ENCODE results near the gene ATP9A.
"Not testable (repeated sequence)": the region's sequence is repeated elsewhere in the genome, so short reads cannot be mapped to it uniquely, and the experiment has no call there.

The ATP9A gene

GRCh38 chr20:51790256-51790655 is 22.1 kb upstream of the ATP9A start:
- DNase-seq, result no peak

DNA sequence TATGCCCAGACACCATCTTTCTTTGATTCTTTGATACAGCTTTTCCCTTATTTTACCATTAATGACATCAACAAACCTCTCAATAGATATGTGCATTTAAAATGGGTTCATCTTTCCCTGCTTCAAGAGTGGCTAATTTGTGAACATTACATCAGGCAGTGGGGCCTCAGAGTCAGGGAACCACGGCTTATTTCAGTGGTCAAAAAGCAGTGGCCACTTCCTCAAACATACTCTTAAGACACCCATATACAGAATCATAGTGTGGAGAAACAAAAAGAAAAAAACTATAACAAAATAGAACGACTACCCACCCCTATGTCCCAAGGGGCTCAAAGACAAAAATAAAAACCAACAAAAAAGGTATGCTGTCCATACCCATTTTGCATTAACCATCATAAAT is 21.2 kb upstream of the ATP9A start:
- DNase-seq, result no peak

- no peak for DNase-seq
Measured at GRCh38 chr20:51788822-51789221, 20.6 kb upstream of the ATP9A start.

DNA sequence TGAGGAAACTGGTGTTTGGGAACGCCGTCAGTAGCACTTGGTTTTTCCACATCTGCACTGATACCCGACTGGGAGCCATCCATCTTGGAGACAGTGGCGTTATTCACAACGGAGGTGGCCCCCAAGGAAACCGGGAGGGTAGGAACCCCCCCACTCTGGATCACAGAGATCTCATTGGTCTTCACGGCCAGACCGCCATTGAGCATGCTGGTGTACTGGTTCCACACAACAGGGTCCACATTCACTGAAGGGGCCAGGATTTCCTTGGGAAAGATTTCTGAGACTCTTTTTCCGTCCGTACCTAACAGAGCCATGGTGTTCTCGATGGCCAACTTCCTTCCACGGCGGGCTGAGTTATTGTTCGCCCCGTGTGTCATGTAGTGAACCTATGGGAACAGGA is 16.1 kb upstream of the ATP9A start:
- DNase-seq, result no peak

DNA sequence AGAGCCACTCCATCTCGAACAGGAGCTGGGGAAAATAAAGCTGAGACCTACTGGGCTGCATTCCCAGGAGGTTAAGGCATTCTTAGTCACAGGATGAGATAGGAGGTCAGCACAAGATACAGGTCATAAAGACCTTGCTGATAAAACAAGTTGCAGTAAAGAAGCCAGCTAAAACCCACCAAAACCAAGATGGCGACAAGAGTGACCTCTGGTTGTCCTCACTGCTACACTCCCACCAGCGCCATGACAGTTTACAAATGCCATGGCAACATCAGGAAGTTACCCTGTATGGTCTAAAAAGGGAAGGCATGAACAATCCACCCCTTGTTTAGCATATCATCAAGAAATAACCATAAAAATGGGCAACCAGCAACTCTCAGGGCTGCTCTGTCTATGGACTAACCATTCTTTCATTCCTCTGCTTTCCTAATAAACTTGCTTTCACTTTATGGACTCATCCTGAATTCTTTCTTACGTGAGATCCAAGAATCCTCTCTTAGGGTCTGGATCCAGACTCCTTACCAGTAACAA is 10.1 kb upstream of the ATP9A start:
- DNase-seq, result not testable (repeated sequence)

GRCh38 chr20:51775241-51775640 is 7.1 kb upstream of the ATP9A start:
- DNase-seq, result no peak

- no peak for DNase-seq
Measured at GRCh38 chr20:51772236-51772635, 4.0 kb upstream of the ATP9A start.

- DNase-seq, result no peak
Measured at GRCh38 chr20:51769976-51770615, 1.9 kb upstream of the ATP9A start.

GRCh38 chr20:51768759-51769517 is 748 bp upstream of the ATP9A start:
- DNase-seq, result peak; percentile 17

DNA sequence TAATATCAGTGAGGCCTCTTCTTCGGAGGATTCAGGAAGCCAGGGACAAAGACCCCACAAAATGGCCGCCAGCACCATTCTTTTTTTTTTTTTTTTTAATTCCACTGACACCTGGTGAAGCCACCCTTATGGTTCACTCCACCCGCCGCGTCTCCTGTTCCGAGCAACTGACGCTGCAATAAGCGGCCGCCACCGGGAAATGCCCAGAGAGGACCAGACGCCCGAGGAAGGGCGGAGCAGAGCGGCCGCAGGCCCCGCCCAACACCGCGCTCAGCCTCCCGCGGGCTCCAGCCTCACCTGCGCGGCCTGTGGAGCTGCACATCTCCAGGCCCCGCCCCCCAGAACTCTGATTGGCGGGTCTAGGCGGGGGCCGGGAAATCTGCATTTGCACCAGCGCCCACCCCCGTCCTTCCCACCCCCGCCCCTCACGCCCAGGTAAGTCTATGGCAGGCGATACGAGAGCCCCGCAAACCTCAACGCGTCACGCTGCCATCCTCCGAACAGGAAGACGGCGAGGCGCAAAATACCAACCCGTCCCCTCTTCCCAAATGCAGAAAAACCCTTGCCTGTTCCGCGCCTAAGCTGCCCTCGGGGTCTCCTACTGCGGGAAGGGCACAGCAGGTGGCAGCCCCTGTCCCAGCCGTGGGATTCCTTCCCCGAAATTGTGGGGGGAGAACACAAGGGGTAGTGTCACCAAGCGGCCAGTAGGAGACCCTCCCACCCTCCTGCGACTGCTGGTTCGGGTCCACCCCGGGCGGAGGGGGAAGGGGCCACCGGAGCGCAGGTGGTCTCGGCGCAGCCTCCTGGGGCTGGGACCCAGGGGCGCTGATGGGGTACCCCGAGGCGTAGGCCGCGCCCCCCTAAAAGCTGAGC is 960 bp downstream of the ATP9A start:
- DNase-seq, result peak; percentile 66

- not testable (repeated sequence) for DNase-seq
Measured at GRCh38 chr20:51765381-51765780, 2.8 kb downstream of the ATP9A start.

DNA sequence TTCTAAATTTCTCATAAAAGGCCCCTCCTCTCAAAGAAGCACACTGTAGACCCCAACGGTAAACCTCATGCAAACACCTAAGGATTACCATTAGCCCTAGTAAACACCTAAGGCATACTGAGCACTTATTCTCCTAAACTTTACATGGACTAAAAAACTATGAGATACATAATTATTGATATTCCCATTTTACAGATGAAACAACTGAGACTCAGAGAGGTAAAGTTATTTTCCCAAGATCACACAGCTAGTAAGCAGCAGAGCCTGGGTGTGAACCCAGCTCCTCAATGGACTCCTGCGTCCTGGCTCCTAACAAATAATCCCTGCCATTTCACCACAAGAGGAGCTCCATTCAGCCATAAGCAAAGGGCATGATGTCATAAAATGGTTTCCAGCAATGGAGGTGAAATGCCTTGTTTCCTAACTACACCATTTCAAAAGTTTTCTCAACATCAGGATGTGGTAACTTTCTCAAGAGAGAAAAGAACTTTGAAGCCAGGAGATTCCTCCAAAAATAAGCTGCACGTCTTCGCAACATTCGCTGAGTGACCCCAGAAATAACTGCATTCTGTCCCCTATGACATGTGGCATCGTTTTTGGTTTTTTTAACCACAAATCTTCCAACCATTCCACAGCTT is 4.1 kb downstream of the ATP9A start:
- no peak for DNase-seq

DNA sequence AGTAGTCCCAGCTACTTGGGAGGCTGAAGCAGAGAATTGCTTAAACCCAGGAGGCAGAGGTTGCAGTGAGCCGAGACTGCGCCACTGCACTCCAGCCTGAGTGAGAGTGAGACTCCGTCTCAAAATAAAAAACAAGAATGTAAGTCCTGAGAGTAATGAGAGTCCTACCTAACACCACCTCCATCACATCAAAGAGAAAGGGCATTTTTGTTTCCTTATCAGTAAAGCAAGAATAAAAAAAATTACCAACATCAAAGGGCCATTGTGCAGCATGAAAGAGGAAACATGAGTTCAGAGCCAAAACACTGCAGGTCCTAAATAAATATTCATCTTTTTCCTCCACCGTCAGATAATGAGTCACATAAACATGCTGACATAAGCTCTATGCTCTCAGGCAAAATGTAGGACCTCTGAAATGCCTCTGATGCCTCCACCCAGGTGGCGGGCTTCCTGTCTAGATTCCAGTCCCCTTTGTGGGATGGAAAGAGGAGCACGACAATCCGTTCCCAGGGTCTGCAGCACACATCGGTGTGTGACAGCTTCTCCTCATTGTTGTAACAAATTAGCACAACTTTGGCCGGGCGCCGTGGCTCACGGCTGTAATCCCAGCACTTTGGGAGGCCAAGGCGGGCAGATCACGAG is 7.2 kb downstream of the ATP9A start:
- no peak for DNase-seq

DNA sequence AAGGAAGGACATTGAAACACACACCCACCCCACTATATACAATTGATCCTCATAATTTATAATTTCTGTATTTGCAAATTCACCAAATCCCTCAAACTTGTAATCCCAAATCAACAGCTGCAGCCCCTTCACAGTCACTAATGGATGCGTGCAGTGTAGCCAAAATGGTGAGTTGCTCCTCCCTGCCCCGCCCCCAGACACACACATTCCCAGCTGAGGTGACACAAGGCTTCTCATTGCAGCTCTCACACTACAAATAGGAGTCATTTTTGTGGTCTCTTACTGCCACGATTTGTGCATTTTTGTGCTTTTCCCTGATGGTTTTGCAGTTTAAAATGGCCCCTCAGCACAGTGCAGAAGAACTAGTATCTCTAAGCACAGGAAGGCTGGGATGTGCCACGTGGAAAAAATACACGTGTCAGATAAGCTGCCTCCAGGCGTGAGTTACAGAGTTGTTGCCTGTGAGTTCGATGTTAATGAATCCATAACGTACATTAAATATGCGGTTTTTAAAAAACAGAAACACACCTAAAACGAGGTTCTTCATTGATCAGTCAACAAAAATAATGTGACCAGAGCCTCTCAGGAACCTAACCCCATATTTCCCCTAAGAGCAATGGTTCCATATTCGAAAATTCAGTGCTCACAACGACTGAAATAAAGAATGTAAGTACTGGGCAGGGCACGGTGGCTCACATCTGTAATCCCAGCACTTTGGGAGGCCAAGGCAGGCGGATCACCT is 8.2 kb downstream of the ATP9A start:
- no peak for DNase-seq

GRCh38 chr20:51758978-51759544 is 9.1 kb downstream of the ATP9A start:
- no peak for DNase-seq

- no peak for DNase-seq
Measured at GRCh38 chr20:51757226-51757625, 11.0 kb downstream of the ATP9A start.

DNA sequence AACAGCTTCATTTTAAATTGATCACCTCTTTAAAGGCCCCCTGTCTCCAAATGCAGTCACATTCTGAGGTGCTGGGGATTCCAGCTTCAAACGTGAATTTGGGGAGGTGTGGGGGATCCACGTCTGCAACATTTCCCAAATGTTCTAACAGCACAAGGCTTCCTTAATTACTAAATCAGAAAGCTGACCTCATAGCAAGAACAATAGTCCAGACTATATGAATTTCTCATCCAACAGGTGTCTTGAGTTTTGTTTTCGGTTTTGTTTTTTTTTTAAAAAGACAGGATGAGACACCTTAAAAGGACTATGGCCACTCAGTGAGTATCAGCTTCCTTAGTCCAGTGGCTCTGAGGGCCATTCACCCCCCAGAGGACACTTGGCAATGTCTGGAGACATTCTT is 11.5 kb downstream of the ATP9A start:
- no peak for DNase-seq

- DNase-seq, result not testable (repeated sequence)
Measured at GRCh38 chr20:51753220-51753619, 15.0 kb downstream of the ATP9A start.

DNA sequence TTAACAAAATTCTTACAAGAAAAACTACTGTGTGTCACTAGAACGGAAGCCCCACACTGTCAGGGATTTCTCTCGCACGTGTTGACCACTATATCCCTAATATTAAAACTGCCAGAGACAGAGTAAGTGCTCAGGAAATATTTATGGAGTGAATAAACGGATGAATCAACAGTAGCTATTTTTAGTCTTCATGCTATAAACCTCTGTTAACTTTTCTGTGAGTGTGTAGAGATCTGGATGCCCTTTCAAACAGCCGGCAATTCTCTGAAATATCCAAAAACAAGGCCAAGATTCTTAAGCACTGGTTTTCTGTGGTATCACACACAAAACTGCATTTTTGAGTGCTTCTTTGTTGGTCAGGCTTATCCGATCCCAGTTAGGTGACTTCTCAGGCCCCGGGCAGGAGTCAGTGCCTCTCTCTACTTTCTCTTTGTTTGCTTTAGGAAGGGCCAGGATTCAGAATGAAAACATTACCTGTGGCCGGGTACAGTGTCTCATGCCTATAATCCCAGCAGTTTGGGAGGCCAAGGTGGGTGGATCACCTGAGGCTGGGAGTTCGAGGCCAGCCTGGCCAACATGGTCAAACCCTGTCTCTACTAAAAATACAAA is 15.7 kb downstream of the ATP9A start:
- DNase-seq, result no peak

DNA sequence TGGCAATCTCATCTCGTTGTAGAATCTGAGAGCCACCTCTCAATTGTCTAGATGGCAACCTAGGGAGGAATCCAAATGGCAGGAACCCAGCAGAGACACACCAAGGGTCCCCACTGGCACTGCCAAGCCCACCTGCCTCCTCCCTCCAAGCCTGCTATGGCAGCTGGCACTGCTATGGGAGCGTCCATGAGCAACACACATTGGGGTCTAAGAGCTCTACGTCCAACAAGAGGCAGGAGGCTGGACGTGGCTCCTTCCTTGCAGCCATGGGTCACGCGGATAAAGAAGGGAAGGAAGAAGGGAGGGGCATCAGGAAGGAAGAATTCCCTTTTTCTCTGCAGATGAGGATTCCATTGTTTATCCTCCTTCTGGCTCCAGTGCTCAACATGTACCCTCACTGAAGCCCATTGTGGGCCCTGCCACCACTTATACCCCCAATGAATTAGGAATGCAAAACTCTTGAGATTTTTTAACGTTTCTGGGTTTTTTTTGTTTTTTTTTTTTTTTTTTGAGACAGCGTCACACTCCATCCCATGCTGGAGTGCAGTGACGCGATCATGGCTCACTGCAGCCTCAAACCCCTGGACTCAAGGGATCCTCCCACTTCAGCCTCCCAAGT is 17.3 kb downstream of the ATP9A start:
- DNase-seq, result no peak

All from activated CD4-positive, alpha-beta T cell treated with anti-CD3 and anti-CD28 coated beads for 48 hours (primary cell).